Activated CD8-positive, alpha-beta memory T cell treated with anti-CD3 and anti-CD28 coated beads, Interleukin-2, amount 50 U/mL, for 1 hour (primary cell): Measurements from ENCODE around the gene TPTE.
"Not testable (repeated sequence)": the region's sequence is repeated elsewhere in the genome, so short reads cannot be mapped to it uniquely, and the experiment has no call there.

Source experiments
- DNase-seq: peaks from one replicate; pipeline ENCODE4 v3.0.0-alpha.2; 2020; ENCODE audit errors: extremely low read depth

TPTE gene

GRCh38 chr21:10616535-10616934, 95.2 kb downstream of the TPTE start:
- no peak for DNase-seq

GRCh38 chr21:10617133-10617752, 95.9 kb downstream of the TPTE start:
- not testable (repeated sequence) for DNase-seq

DNA sequence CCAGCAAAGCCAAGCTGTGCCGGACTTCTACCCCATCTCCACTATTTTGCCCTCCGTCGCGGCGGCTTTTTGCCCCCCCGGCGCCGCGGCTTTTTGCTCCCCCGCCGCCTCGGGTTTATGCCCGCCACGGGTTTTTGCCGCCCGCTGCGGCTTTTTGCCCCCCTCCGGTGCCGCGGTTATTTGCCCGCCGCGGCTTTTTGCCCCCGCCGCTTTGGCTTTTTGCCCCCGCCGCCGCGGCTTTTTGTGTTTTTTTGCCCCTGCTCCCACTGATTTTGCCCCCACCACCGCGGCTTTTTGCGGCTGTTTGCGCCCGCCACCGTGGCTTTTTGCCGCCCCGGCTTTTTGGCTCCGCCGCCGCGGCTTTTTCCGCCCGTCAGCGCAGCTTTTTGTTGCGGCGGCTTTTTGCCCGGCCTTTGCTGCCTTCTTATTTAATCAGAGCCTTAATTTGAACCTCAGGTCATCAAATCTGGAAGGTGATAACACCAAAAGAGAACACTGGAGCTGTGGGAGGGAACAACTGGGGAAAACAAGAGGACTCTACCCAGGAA, 106.0 kb downstream of the TPTE start:
- no peak for DNase-seq

DNA sequence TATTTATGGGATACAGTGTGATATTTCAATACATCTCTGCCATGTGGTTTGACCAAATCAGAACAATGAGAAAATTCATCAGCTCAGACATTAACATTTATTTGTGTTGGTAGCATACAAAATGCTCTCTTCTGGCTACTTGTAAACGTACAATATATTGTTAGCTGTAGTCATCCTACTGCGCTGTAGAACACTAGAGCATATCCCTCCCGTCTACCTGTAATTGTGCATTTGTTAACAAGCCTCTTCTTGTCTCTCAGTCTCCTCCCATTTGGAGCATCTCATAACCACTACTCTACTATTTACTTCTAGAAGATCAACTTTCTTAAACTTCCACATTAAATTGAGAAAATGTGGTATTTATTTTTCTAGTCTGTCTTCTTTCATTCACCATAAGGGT, 107.9 kb downstream of the TPTE start:
- DNase-seq, result not testable (repeated sequence)

DNA sequence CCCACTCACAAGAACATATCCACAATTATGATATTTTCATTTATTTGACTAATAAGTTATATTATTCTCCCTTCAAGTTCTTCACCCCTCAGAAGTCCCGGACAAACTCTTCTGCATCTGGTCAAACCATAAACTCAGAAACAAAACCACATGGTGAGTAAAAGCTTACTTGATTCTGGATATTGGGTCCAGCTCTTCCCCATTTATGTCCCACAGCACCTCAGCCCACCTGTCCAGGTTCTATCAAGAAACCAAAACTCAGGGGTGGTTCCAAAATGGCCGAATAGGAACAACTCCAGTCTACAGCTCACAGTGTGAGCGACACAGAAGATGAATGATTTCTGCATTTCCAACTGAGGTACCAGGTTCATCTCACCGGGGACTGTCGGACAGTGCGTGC, 109.4 kb downstream of the TPTE start:
- not testable (repeated sequence) for DNase-seq

GRCh38 chr21:10631316-10631715, 109.9 kb downstream of the TPTE start:
- DNase-seq, result not testable (repeated sequence)

GRCh38 chr21:10638144-10638543, 116.8 kb downstream of the TPTE start:
- not testable (repeated sequence) for DNase-seq

DNA sequence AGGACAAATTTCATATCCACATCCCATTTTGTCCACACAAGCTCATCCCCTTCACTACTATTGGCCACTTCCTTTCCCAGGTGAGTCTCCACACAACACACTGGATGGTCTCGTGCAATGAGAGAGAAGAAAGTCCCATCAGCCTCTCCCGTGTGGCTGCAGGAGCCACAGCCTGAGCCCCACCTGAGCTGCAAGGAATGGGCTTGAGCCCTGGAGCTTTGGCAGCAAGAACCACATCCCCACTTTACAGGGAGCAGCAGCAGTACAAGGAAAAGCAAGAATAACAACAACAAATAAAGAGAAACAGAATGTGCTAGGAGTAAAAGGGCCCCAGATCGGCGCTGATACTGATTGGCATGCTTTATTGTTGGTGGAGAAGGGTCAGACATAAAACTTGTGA, 117.7 kb downstream of the TPTE start:
- no peak for DNase-seq

GRCh38 chr21:10639746-10640145, 118.4 kb downstream of the TPTE start:
- DNase-seq, result not testable (repeated sequence)

GRCh38 chr21:10640446-10640845, 119.1 kb downstream of the TPTE start:
- DNase-seq, result no peak

DNA sequence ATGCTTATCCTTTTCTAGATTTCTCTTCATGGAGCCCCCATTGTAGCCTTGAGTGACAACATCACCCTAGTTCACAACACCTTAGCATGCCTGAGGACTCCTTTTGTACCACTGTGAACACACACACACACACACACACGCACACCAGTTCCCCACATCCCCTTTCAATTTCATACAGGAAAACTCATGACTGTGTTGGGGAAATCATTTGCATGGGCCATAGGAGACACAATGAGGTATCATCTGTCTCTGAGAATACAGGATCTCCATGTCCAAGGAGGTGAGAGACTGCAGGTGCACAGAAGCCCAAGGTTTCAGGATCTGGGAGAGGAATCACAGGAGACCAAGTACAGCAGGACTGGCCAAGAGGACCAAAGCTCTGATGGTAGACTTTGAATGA, 119.7 kb downstream of the TPTE start:
- DNase-seq, result no peak

DNA sequence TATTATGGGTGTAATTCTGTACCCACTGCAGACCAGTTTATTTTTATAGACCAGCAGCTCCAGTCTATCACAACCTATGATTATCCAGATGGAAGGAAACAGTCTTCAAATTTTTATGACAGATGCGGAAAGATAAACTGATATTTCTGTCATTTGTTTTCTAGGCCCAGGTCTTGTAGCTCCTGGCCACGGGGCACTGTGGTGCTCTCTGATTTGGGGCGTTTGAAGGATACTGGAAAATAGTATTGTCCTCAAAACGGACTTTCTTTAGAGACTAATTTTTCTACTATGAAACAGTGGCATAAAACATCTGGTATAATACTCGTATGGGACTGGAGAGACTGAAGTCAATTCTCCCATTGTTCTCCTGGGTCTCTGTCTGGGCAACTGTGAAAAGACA, 124.3 kb downstream of the TPTE start:
- not testable (repeated sequence) for DNase-seq

- not testable (repeated sequence) for DNase-seq
Observed at GRCh38 chr21:10649350-10650149, 128.2 kb downstream of the TPTE start.

DNA sequence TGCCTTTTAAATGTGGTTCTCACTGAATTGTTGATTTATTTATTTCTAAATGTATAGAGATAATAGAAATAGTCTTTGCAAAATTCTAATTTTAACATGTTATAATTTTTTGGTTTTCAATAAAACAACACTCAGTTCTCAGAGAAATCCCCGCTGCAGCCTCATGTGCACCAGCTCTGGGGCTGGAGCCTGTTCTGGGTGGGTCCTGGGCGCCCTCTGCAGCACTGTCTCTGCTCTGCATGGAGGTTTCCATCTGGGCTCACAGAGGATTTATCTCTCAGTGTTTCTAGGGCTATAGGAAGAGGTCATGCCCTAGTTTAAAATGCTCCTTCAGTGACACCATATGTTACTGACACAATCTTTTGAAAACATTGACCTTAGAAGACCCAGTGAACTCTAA, 128.9 kb downstream of the TPTE start:
- not testable (repeated sequence) for DNase-seq
